Esophagus muscularis mucosa (tissue), 4 donors: ENCODE data around the gene EFCAB12. TPM values are rescaled to one million over a fixed set of nuclear protein-coding genes. Genes with fewer than 3 reads are reported as not detected.

Source experiments
- DNase-seq: peaks from one replicate; pipeline ENCODE4 v3.0.0-alpha.2; 2017; ENCODE audit errors: extremely low spot score
- H3K27ac ChIP-seq, 4 donors: fragments of 200-600 bp; sonication (generic); replicated peaks in 1 of 4; 1 replicate in 3 of 4; 2 replicates in 1 of 4; pipeline ENCODE4 v1.5.1; 2016 to 2019; ENCODE audit warnings: mild to moderate bottlenecking in 1 of 4
- H3K27me3 ChIP-seq, 4 donors: fragments of 200-600 bp; sonication (generic); one replicate each; pipeline versions ENCODE4 v1.5.1 to v1.6.0; 2016 to 2019
- H3K36me3 ChIP-seq, 4 donors: fragments of 200-600 bp; sonication (generic); one replicate each; pipeline ENCODE4 v1.5.1; 2016 to 2019
- H3K4me1 ChIP-seq, 4 donors: fragments of 200-600 bp; sonication (generic); one replicate each; pipeline ENCODE4 v1.5.1; 2016 to 2019
- H3K4me3 ChIP-seq, 4 donors: fragments of 200-600 bp; sonication (generic); 1 replicate in 2 of 4; 2 replicates in 2 of 4; pipeline ENCODE4 v1.5.1; 2016 to 2019; ENCODE audit warnings: mild to moderate bottlenecking in 4 of 4, moderate library complexity in 1 of 4
- H3K9me3 ChIP-seq, 4 donors: fragments of 200-600 bp; sonication (generic); 1 replicate in 3 of 4; 2 replicates in 1 of 4; pipeline ENCODE4 v1.5.1; 2016 to 2019
- EP300 ChIP-seq: sonication (generic); formaldehyde crosslinking; IDR thresholded peaks from one replicate; pipeline ENCODE4 v1.6.1; 2017; ENCODE audit warnings: antibody characterized with exemption
- POLR2A ChIP-seq: fragments of 450-650 bp; IDR thresholded peaks from one replicate; pipeline ENCODE4 v1.6.1; 2017; ENCODE audit warnings: antibody characterized with exemption, moderate library complexity, mild to moderate bottlenecking, low read depth
- POLR2AphosphoS5 ChIP-seq, 2 donors: sonication (generic); formaldehyde crosslinking; IDR thresholded peaks; one replicate each; pipeline ENCODE4 v1.6.1; 2017; ENCODE audit warnings: antibody characterized with exemption in 2 of 2
- WGBS: methylation state at CpG from one replicate; pipeline ENCODE4 v1.1.5; 2018; 5-methylcytosine and 5-hydroxymethylcytosine counted together
- intact Hi-C: fragments of 100-400 bp; cut with DNase I; formaldehyde crosslinking; loops from one replicate; pipeline ENCODE4 v1.15.1; 2023
- total RNA-seq, 4 donors: library from RNA; depleted of rRNA; stranded (reverse); fragments of >200 nt; gene quantifications; one replicate each; pipeline versions ENCODE4 v1.1.0 to v1.2.1, GENCODE V29; 2016
- TF ChIP-seq, protein P1 (sequence below), 3 experiments: fragments of 200-600 bp in 2 of 3; fragments of 450-650 bp in 1 of 3; sonication (generic) in 2 of 3; IDR thresholded peaks; one replicate each; pipeline ENCODE4 v1.5.1; 2017 to 2019; ENCODE audit warnings: antibody characterized with exemption in 3 of 3, mild to moderate bottlenecking in 2 of 3, moderate library complexity in 1 of 3

Gene EFCAB12
- total RNA-seq, 4 donors from 2014 or later, result 0.19 to 0.42 TPM; not detected in 2

DNA sequence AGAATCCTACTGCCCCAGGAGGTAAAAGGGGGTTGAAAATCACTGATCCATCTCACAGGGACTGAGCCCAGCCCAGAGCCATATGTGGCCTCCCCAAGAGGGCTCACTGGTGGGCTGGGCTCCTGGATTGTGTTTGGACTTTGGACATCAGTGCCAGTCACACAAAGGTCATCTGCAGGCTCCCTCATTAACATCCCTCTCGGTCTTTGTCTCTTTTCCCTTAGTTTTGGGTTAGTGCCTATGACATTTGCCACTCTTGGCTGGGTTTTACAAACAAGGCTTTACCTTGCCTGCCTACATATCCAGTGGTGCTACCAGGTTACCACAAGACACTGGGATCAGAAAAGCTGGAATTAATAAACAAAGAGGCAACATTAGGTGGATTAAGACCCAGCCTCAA, 39.5 kb upstream of the EFCAB12 start:
- 94% methylated on average over 1 of the region's 1 CpG for WGBS
- no peaks in the 10 kb centered on the region for H3K9me3 ChIP-seq
- TF ChIP-seq EP300 (no peak), POLR2AphosphoS5 (IDR thresholded peaks at IDR 0.05) (no peak), POLR2A (no peak)
- TF ChIP-seq, protein P1, sequence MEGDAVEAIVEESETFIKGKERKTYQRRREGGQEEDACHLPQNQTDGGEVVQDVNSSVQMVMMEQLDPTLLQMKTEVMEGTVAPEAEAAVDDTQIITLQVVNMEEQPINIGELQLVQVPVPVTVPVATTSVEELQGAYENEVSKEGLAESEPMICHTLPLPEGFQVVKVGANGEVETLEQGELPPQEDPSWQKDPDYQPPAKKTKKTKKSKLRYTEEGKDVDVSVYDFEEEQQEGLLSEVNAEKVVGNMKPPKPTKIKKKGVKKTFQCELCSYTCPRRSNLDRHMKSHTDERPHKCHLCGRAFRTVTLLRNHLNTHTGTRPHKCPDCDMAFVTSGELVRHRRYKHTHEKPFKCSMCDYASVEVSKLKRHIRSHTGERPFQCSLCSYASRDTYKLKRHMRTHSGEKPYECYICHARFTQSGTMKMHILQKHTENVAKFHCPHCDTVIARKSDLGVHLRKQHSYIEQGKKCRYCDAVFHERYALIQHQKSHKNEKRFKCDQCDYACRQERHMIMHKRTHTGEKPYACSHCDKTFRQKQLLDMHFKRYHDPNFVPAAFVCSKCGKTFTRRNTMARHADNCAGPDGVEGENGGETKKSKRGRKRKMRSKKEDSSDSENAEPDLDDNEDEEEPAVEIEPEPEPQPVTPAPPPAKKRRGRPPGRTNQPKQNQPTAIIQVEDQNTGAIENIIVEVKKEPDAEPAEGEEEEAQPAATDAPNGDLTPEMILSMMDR (IDR thresholded peaks at IDR 0.05), result no peak
- H3K4me1 ChIP-seq, result peaks cover 0 to 12% (median 0%) of the 10 kb centered on the region in 4 donors
- no peaks in the 10 kb centered on the region for H3K27me3 ChIP-seq
- intact Hi-C loops, result no loop called here
- peaks cover 16 to 65% (median 22%) of the 10 kb centered on the region in 4 donors for H3K36me3 ChIP-seq
- no peak overlapping the region for H3K4me3 ChIP-seq
- DNase-seq, result no peak
- no peak overlapping the region for H3K27ac ChIP-seq

DNA sequence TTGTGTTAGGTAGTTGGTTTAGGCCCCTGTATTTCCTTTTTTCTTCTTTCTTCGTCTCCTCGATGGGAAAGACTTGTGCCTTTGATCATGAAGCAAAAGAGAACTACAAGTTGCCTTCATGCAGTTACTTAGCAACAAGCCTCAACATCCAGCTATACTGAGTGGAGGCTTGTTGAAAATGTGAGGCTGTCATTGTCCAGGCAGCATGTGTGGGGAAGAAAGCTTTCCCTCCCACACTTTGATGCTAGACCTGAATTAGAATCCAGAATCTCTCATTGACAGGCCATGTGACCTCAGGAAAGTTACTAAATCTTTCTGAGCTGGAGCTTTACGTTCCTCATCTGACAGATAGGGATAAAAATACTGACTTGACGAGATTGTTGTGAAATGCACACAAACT, 35.3 kb upstream of the EFCAB12 start:
- Histone ChIP-seq H3K36me3 (peaks cover 8 to 57% (median 20%) of the 10 kb centered on the region in 4 donors), H3K27me3 (no peaks in the 10 kb centered on the region), H3K9me3 (no peaks in the 10 kb centered on the region), H3K27ac (no peak overlapping the region), H3K4me3 (no peak overlapping the region), H3K4me1 (peaks cover 8 to 23% (median 15%) of the 10 kb centered on the region in 4 donors)
- DNase-seq, result no peak
- 86% methylated on average over 4 of the region's 4 CpGs for WGBS
- intact Hi-C loops, result no loop called here
- TF ChIP-seq, protein P1 (IDR thresholded peaks at IDR 0.05), result no peak
- no peak for TF ChIP-seq POLR2A
- no peak for TF ChIP-seq POLR2AphosphoS5 (IDR thresholded peaks at IDR 0.05)

DNA sequence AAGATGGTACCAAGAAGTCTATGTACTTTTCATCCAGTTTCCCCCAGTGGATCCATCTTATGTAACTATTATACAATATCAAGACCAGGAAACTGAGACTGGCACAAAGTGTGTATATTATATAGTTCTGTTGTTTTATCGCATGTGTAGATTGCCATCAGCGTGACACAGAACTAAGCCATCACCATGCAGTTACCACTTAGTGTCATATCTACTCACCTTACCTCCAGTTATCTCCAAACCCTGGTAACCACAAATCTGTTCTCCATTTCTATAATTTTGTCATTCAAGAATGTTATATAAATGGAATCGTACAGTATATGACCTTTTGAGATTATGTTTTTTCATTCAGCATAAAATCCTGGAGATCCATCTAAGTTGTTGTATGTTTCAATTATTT, 34.7 kb upstream of the EFCAB12 start:
- 96% methylated on average over 3 of the region's 3 CpGs for WGBS
- DNase-seq, result no peak
- H3K27ac ChIP-seq, result no peak overlapping the region
- intact Hi-C loops, result no loop called here
- H3K4me3 ChIP-seq, result no peak overlapping the region
- H3K4me1 ChIP-seq, result peaks cover 8 to 20% (median 13%) of the 10 kb centered on the region in 4 donors
- TF ChIP-seq, protein P1 (IDR thresholded peaks at IDR 0.05), result no peak
- TF ChIP-seq POLR2A (no peak), POLR2AphosphoS5 (IDR thresholded peaks at IDR 0.05) (no peak), EP300 (no peak)
- no peaks in the 10 kb centered on the region for H3K9me3 ChIP-seq
- peaks cover 8 to 60% (median 20%) of the 10 kb centered on the region in 4 donors for H3K36me3 ChIP-seq
- no peaks in the 10 kb centered on the region for H3K27me3 ChIP-seq

DNA sequence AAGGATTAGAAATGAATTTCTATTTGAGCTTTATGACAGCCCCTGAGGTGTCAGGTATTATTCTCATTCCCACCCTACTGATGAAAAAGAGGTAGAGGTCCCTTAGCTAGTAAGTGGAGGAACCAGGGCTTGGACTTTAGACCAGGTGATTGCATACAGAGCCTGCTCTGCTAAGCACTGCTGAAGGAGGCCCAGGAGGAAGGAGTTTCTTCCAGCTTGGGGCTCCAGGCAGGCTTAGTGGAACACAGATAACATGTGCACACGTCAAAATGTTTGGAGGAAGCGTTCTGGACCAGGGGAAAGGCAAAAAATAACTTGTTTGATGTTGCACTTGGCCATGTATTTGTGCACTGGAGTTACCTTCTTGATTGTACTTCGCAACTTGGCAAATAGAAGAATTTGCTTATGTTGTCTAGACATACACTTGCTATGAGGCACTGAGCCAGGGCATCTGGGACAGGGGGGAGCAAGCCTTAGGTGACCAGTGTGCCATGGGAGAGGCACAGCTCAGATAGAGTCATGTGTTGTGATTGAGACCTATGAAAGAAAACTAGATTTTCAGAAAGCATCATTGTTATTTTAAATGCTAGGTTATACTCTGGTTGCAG, 34.0 kb upstream of the EFCAB12 start:
- Histone ChIP-seq H3K9me3 (no peaks in the 10 kb centered on the region), H3K4me1 (peaks cover 8 to 20% (median 11%) of the 10 kb centered on the region in 4 donors), H3K27ac (peak overlapping the region in 1 of 4 donors; percentile 52), H3K4me3 (no peak overlapping the region), H3K27me3 (no peaks in the 10 kb centered on the region), H3K36me3 (peaks cover 8 to 54% (median 17%) of the 10 kb centered on the region in 4 donors)
- no peak for TF ChIP-seq POLR2AphosphoS5 (IDR thresholded peaks at IDR 0.05)
- no peak for TF ChIP-seq POLR2A
- TF ChIP-seq, protein P1 (IDR thresholded peaks at IDR 0.05), result no peak
- no peak for DNase-seq
- intact Hi-C loops, result no loop called here
- 85% methylated on average over 3 of the region's 3 CpGs for WGBS
